CD14-positive monocyte (primary cell): ENCODE data around the gene SRR. TPM values are rescaled to one million over a fixed set of nuclear protein-coding genes. Genes with fewer than 3 reads are reported as not detected.

Experiments used
- DNase-seq, 3 donors: peaks; one replicate each; pipeline ENCODE4 v3.0.0-alpha.2; 2011 to 2022
- H2AFZ ChIP-seq: 2 replicates; pipeline ENCODE4 v1.6.0; 2012; ENCODE audit warnings: mild to moderate bottlenecking, low read depth, low read length, inconsistent platforms; ENCODE audit not compliant: insufficient read depth, poor library complexity, severe bottlenecking
- H3K27ac ChIP-seq, 2 donors: 1 replicate in 1 of 2; 2 replicates in 1 of 2; pipeline ENCODE4 v1.5.1; 2012 to 2013; ENCODE audit warnings: low read length in 2 of 2, control low read depth in 1 of 2, inconsistent platforms in 1 of 2, low read depth in 1 of 2, mild to moderate bottlenecking in 1 of 2
- H3K27me3 ChIP-seq, 2 donors: one replicate each; pipeline versions ENCODE4 v1.6.0 to v1.6.1; 2011 to 2013; ENCODE audit warnings: low read length in 2 of 2; ENCODE audit not compliant: control insufficient read depth in 2 of 2, insufficient read depth in 2 of 2
- H3K36me3 ChIP-seq, 2 donors: replicated peaks in 1 of 2; 1 replicate in 1 of 2; 2 replicates in 1 of 2; pipeline versions ENCODE4 v1.5.1 to v1.6.1; 2012 to 2013; ENCODE audit warnings: low read length in 2 of 2, control low read depth in 1 of 2, inconsistent platforms in 1 of 2, mild to moderate bottlenecking in 1 of 2; ENCODE audit not compliant: insufficient read depth in 2 of 2, control insufficient read depth in 1 of 2
- H3K4me1 ChIP-seq, 2 donors: 1 replicate in 1 of 2; 2 replicates in 1 of 2; pipeline versions ENCODE4 v1.5.1 to v1.6.1; 2012 to 2013; ENCODE audit warnings: low read length in 2 of 2, control low read depth in 1 of 2, inconsistent platforms in 1 of 2, mild to moderate bottlenecking in 1 of 2, moderate library complexity in 1 of 2; ENCODE audit not compliant: insufficient read depth in 2 of 2, control insufficient read depth in 1 of 2
- H3K4me2 ChIP-seq: replicated peaks from 2 replicates; pipeline ENCODE3; 2012; ENCODE audit warnings: low read length, moderate library complexity, mild to moderate bottlenecking; ENCODE audit not compliant: poor library complexity, severe bottlenecking; ENCODE audit errors: extremely low read depth
- H3K4me3 ChIP-seq, 3 experiments: fragments of 200-600 bp in 1 of 3; sonication (generic) in 1 of 3; replicated peaks in 1 of 3; 1 replicate in 2 of 3; 2 replicates in 1 of 3; pipeline ENCODE4 v1.5.1; 2011 to 2013; ENCODE audit warnings: low read length in 3 of 3, mild to moderate bottlenecking in 3 of 3, control low read depth in 2 of 3, low read depth in 2 of 3, inconsistent platforms in 1 of 3, moderate library complexity in 1 of 3
- H3K79me2 ChIP-seq: 2 replicates; pipeline ENCODE4 v1.6.0; 2012; ENCODE audit warnings: mild to moderate bottlenecking, control low read depth, inconsistent platforms, low read length, moderate library complexity; ENCODE audit not compliant: insufficient read depth
- H3K9ac ChIP-seq: 2 replicates; pipeline ENCODE4 v1.6.0; 2017; ENCODE audit warnings: low read length, mild to moderate bottlenecking; ENCODE audit not compliant: insufficient read depth, poor library complexity, severe bottlenecking
- H3K9me3 ChIP-seq, 2 donors: replicated peaks in 1 of 2; 1 replicate in 1 of 2; 2 replicates in 1 of 2; pipeline versions ENCODE4 v1.5.1 to v1.6.1; 2012 to 2013; ENCODE audit warnings: low read length in 2 of 2, control low read depth in 1 of 2; ENCODE audit not compliant: control insufficient read depth in 1 of 2, insufficient read depth in 1 of 2
- H4K20me1 ChIP-seq: 2 replicates; pipeline ENCODE4 v1.6.0; 2012; ENCODE audit warnings: mild to moderate bottlenecking, low read length, control low read depth, moderate library complexity; ENCODE audit not compliant: insufficient read depth
- H3K27ac Mint-ChIP-seq, 7 donors: one replicate each; pipeline ENCODE4 v1.8.0; 2020; ENCODE audit warnings: mild to moderate bottlenecking in 7 of 7, mixed read lengths in 7 of 7, moderate library complexity in 6 of 7, inconsistent platforms in 2 of 7
- H3K27me3 Mint-ChIP-seq, 3 donors: one replicate each; pipeline ENCODE4 v1.8.0; 2021 to 2022; ENCODE audit warnings: low read depth in 3 of 3, mild to moderate bottlenecking in 3 of 3, mixed read lengths in 3 of 3, moderate library complexity in 3 of 3, inconsistent platforms in 1 of 3
- H3K36me3 Mint-ChIP-seq, 2 donors: one replicate each; pipeline ENCODE4 v1.8.0; 2020; ENCODE audit warnings: mixed read lengths in 2 of 2, inconsistent platforms in 1 of 2, mild to moderate bottlenecking in 1 of 2
- H3K4me1 Mint-ChIP-seq: one replicate; pipeline ENCODE4 v1.8.0; 2020; ENCODE audit warnings: mild to moderate bottlenecking, mixed read lengths
- H3K4me3 Mint-ChIP-seq, 2 donors: one replicate each; pipeline ENCODE4 v1.8.0; 2020; ENCODE audit warnings: mild to moderate bottlenecking in 2 of 2, mixed read lengths in 2 of 2, moderate library complexity in 1 of 2
- H3K9me3 Mint-ChIP-seq, 7 donors: one replicate each; pipeline ENCODE4 v1.8.0; 2020 to 2022; ENCODE audit warnings: mixed read lengths in 7 of 7, mild to moderate bottlenecking in 6 of 7, moderate library complexity in 6 of 7, inconsistent platforms in 2 of 7
- CTCF ChIP-seq: fragments of 200-600 bp; IDR thresholded peaks from one replicate; pipeline ENCODE4 v1.8.0; 2022; ENCODE audit warnings: antibody characterized with exemption, mild to moderate bottlenecking
- WGBS: methylation state at CpG from one replicate; pipeline ENCODE4 v1.1.5; 2013; ENCODE audit warnings: missing lambda C conversion rate; ENCODE audit not compliant: insufficient coverage; 5-methylcytosine and 5-hydroxymethylcytosine counted together
- intact Hi-C, 2 donors: fragments of 100-400 bp; cut with micrococcal nuclease; formaldehyde crosslinking; loops; one replicate each; pipeline versions ENCODE4 v1.15.0 to v1.15.1; 2023
- polyA plus RNA-seq, 3 donors: library from polyadenylated mRNA; depleted of rRNA in 1 of 3; unstranded in 2 of 3; stranded (reverse) in 1 of 3; fragments of 300-500 nt in 2 of 3; fragments of >200 nt in 1 of 3; fragmentation: Illumina TruSeq in 2 of 3; gene quantifications; 1 replicate in 2 of 3; 2 replicates in 1 of 3; pipeline ENCODE4 v1.2.3, GENCODE V29; 2012 to 2021

Gene SRR
- polyA plus RNA-seq, 3 donors = 3.4 to 5.7 (median 3.7) TPM

- Mint-ChIP-seq H3K4me1 (peaks cover 8% of the 10 kb centered on the region), H3K36me3 (peaks cover 44 to 61% of the 10 kb centered on the region in 2 donors), H3K9me3 (no peaks in the 10 kb centered on the region), H3K27ac (no peak overlapping the region), H3K4me3 (no peak overlapping the region), H3K27me3 (no peaks in the 10 kb centered on the region)
- Histone ChIP-seq H2AFZ (no peak overlapping the region), H3K27ac (no peak overlapping the region), H3K79me2 (no peaks in the 10 kb centered on the region), H3K4me2 (no peak overlapping the region), H3K9ac (no peak overlapping the region), H3K4me3 (no peak overlapping the region), H3K4me1 (no peaks in the 10 kb centered on the region), H4K20me1 (no peaks in the 10 kb centered on the region), H3K27me3 (no peaks in the 10 kb centered on the region), H3K36me3 (peaks cover 41 to 56% of the 10 kb centered on the region in 2 donors), H3K9me3 (no peaks in the 10 kb centered on the region)
- DNase-seq = no peak
- WGBS = no CpG with 5 or more reads among the region's 1 CpG
- no peak for TF ChIP-seq CTCF
- intact Hi-C loops = no loop called here
These were observed 17.6 kb downstream of the SRR start for GRCh38 chr17:2321399-2321798.

GRCh38 chr17:2323629-2324314, 20.0 kb downstream of the SRR start:
- no peaks in the 10 kb centered on the region for H3K27me3 ChIP-seq
- DNase-seq = no peak
- H3K4me1 ChIP-seq = no peaks in the 10 kb centered on the region
- Mint-ChIP-seq H3K36me3 (peaks cover 49 to 61% of the 10 kb centered on the region in 2 donors), H3K4me3 (no peak overlapping the region), H3K27me3 (no peaks in the 10 kb centered on the region), H3K27ac (no peak overlapping the region), H3K9me3 (no peaks in the 10 kb centered on the region), H3K4me1 (peaks cover 7% of the 10 kb centered on the region)
- no peaks in the 10 kb centered on the region for H3K79me2 ChIP-seq
- H3K4me2 ChIP-seq = no peak overlapping the region
- WGBS = 100% methylated on average over 2 of the region's 2 CpGs
- no peak overlapping the region for H3K27ac ChIP-seq
- H3K9ac ChIP-seq = no peak overlapping the region
- no peaks in the 10 kb centered on the region for H3K9me3 ChIP-seq
- no peaks in the 10 kb centered on the region for H4K20me1 ChIP-seq
- no peak overlapping the region for H2AFZ ChIP-seq
- intact Hi-C loops = no loop called here
- no peak for TF ChIP-seq CTCF
- H3K36me3 ChIP-seq = peaks cover 57 to 79% of the 10 kb centered on the region in 2 donors
- no peak overlapping the region for H3K4me3 ChIP-seq
